Measurements from ENCODE around the gene MARK2. TPM values are rescaled to one million over a fixed set of nuclear protein-coding genes. Genes with fewer than 3 reads are reported as not detected.

The MARK2 gene
- total RNA-seq, 2 donors from 2014 or later: 32.2 to 33.9 TPM

GRCh38 chr11:63931876-63932275 lies 93.0 kb downstream of the MARK2 start:
- no peaks in the 10 kb centered on the region for H3K27me3 ChIP-seq
- no peak for TF ChIP-seq POLR2A (IDR thresholded peaks at IDR 0.05)
- TF ChIP-seq, protein P1, sequence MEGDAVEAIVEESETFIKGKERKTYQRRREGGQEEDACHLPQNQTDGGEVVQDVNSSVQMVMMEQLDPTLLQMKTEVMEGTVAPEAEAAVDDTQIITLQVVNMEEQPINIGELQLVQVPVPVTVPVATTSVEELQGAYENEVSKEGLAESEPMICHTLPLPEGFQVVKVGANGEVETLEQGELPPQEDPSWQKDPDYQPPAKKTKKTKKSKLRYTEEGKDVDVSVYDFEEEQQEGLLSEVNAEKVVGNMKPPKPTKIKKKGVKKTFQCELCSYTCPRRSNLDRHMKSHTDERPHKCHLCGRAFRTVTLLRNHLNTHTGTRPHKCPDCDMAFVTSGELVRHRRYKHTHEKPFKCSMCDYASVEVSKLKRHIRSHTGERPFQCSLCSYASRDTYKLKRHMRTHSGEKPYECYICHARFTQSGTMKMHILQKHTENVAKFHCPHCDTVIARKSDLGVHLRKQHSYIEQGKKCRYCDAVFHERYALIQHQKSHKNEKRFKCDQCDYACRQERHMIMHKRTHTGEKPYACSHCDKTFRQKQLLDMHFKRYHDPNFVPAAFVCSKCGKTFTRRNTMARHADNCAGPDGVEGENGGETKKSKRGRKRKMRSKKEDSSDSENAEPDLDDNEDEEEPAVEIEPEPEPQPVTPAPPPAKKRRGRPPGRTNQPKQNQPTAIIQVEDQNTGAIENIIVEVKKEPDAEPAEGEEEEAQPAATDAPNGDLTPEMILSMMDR (IDR thresholded peaks at IDR 0.05): no peak
- ATAC-seq (no peak), DNase-seq (no peak)
- WGBS, 2 donors: 80 to 86% methylated on average over 11 to 12 of the region's 12 CpGs
- no peak overlapping the region for H3K27ac ChIP-seq
- H3K4me3 ChIP-seq: no peak overlapping the region
- H3K36me3 ChIP-seq (replicated peaks in 1 of 2; ENCODE audit: insufficient read depth in 1 of 2, low read depth in 2 of 2): no peaks in the 10 kb centered on the region
- no peaks in the 10 kb centered on the region for H3K4me1 ChIP-seq
- intact Hi-C loops (cut with DNase I): no loop called here
- H3K9me3 ChIP-seq: no peaks in the 10 kb centered on the region

DNA sequence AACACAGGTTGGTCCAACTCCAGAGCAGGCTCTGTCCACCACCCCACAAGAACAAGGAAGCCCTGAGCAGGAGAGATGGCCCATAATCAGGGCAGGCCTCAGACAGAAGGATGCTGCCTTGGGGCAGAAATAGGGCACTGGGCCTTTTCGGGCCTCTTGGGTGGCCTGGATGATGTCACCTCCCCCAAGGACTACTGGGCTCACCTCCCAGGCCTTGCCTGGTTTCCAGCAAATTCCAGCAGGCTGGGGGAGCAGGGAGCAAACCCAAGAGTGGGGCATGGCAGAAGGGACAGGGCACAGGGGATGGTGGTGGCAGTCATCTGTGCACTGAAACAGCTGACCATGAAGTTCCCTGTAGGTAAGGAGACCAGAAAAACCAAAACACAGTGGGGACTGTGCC lies 94.5 kb downstream of the MARK2 start:
- H3K27ac ChIP-seq: no peak overlapping the region
- H3K9me3 ChIP-seq: no peaks in the 10 kb centered on the region
- WGBS, 2 donors: 36% methylated on average over 1 of the region's 1 CpG; no CpG with 5 or more reads in 1 of the 2 donors
- TF ChIP-seq, protein P1 (IDR thresholded peaks at IDR 0.05): no peak
- TF ChIP-seq POLR2A (IDR thresholded peaks at IDR 0.05): no peak
- no peaks in the 10 kb centered on the region for H3K27me3 ChIP-seq
- H3K36me3 ChIP-seq (replicated peaks in 1 of 2; ENCODE audit: insufficient read depth in 1 of 2, low read depth in 2 of 2): no peaks in the 10 kb centered on the region
- no peak overlapping the region for H3K4me3 ChIP-seq
- intact Hi-C loops (cut with DNase I): no loop called here
- DNase-seq: no peak
- ATAC-seq: no peak
- peaks cover 9% of the 10 kb centered on the region for H3K4me1 ChIP-seq

- Histone ChIP-seq H3K4me3 (peak overlapping the region in 1 of 2 donors; percentile 57), H3K4me1 (peaks cover 17% of the 10 kb centered on the region), H3K36me3 (replicated peaks in 1 of 2; ENCODE audit: insufficient read depth in 1 of 2, low read depth in 2 of 2) (no peaks in the 10 kb centered on the region), H3K27ac (peak overlapping the region; percentile 33 to 87 (median 64)), H3K9me3 (no peaks in the 10 kb centered on the region), H3K27me3 (no peaks in the 10 kb centered on the region)
- TF ChIP-seq, protein P1 (IDR thresholded peaks at IDR 0.05): no peak
- no peak for TF ChIP-seq POLR2A (IDR thresholded peaks at IDR 0.05)
- 14 to 23% methylated on average over 30 of the region's 30 CpGs for WGBS, 2 donors
- DNase-seq (peak; percentile 17 to 35 (median 24)), ATAC-seq (no peak)
- intact Hi-C loops (cut with DNase I): no loop called here
These were observed 99.0 kb downstream of the MARK2 start for GRCh38 chr11:63937713-63938478.

DNA sequence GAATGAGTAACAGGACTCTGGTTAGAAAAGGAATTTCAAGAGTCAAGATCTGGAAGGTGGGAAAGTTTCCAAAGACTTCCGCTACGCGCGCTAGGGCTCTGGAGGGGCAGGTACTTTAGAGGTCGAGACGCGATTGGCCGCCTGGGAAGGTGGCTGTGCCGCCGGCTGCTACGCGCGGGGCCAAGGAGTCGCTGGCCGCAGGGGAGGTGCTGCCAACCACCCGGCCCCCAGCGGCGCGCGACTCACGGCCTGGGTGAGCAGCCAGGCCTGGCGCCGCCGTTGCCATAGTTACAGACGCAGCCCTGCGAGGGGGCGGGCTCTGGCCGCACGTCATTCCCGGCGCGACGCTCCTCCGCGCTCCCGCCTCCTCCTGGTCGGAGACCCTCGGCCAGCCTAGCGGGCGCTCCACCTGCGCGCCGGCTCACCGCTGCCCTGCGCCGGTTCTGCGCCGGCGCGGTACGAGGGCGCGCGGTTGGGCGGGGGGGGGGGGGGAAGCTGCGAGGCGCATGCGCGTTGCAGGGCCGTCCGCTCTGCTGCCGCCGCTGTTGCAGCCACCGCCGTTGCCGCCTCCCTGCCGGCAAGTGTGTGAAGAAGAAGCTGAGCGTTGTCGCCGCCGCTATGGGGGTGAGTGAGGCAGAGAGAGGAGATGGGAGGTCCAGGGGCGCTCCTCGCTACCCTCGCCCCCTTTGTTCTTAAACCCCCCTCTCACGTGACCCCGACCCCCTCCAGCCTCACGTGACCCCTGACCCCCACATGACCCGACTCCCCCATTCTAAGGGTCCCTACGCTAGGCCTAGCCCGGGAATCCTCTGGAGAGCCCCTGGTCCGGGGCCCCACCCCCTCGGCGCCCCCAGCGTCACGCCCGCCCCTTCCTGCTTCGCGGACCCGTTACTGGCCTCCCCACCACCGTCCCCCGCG lies 99.8 kb downstream of the MARK2 start, which contains the start of gene NAA40:
Gene NAA40, plus strand, starts transcription at position 524 of the 918 bp plus-strand sequence. Its CDS starts 95 bp downstream, at position 619.
- peak within 1 kb of the TSS; percentile 50 to 87 (median 68) for H3K27ac ChIP-seq
- H3K27me3 ChIP-seq: no peaks in the 10 kb centered on the region
- H3K36me3 ChIP-seq (replicated peaks in 1 of 2; ENCODE audit: insufficient read depth in 1 of 2, low read depth in 2 of 2): no peaks in the 10 kb centered on the region
- DNase-seq (peak; percentile 96 to 98 (median 97)), ATAC-seq (peak; percentile 96)
- TF ChIP-seq, protein P1 (IDR thresholded peaks at IDR 0.05): peak in 3 of 7 experiments; percentile 7 to 32 (median 13)
- peak in 1 of 3 donors; percentile 23 for TF ChIP-seq POLR2A (IDR thresholded peaks at IDR 0.05)
- intact Hi-C loops (cut with DNase I): no loop called here
- H3K9me3 ChIP-seq: no peaks in the 10 kb centered on the region
- H3K4me3 ChIP-seq: peak within 1 kb of the TSS; percentile 26 to 57
- H3K4me1 ChIP-seq: peaks cover 17% of the 10 kb centered on the region
- whole genome bisulfite sequencing, 2 donors: 0% methylated on average over 22 to 73 of the region's 92 CpGs

All from body of pancreas (tissue), 4 donors.